A673 (cell line): Measurements from ENCODE around the gene KLHL26. TPM values are rescaled to one million over a fixed set of nuclear protein-coding genes. Genes with fewer than 3 reads are reported as not detected.

Experiments
- BruUV-seq: library from RNA; stranded (reverse); fragments of 400-500 nt; replicated peaks from 2 replicates; lab custom pipeline; 2021; lab: Mats Ljungman, UMichigan
- CTCF ChIA-PET: fragments of 300-600 bp; sonication (Branson Sonifier 250); formaldehyde crosslinking; loops from one replicate; lab custom pipeline; 2022; ENCODE audit warnings: antibody characterized with exemption; lab: Charles Lee
- POLR2A ChIA-PET: fragments of 300-600 bp; sonication (Branson Sonifier 250); formaldehyde crosslinking; loops from one replicate; lab custom pipeline; 2022; ENCODE audit warnings: antibody characterized with exemption; ENCODE audit not compliant: low non-redundant PET; lab: Charles Lee
- DNase-seq: peaks from one replicate; pipeline ENCODE4 v3.0.0-alpha.2; 2015; ENCODE audit warnings: low spot score
- H3K27ac ChIP-seq: fragments of 200-600 bp; sonication (generic); 2 replicates; pipeline ENCODE4 v1.5.1; 2016; ENCODE audit warnings: mixed run types, low read depth, mild to moderate bottlenecking, mixed read lengths, antibody characterized with exemption, low read length; ENCODE audit not compliant: poor library complexity, severe bottlenecking
- H3K27me3 ChIP-seq: fragments of 200-600 bp; sonication (generic); replicated peaks from 2 replicates; pipeline ENCODE4 v1.6.1; 2017; ENCODE audit warnings: mixed run types, low read depth, mild to moderate bottlenecking, mixed read lengths, antibody characterized with exemption, low read length; ENCODE audit not compliant: insufficient read depth, poor library complexity
- H3K36me3 ChIP-seq: fragments of 200-600 bp; sonication (generic); 2 replicates; pipeline ENCODE4 v1.6.1; 2016; ENCODE audit warnings: mixed run types, mild to moderate bottlenecking, mixed read lengths, antibody characterized with exemption, low read length; ENCODE audit not compliant: insufficient read depth, poor library complexity, severe bottlenecking
- H3K4me1 ChIP-seq: fragments of 200-600 bp; sonication (generic); 2 replicates; pipeline ENCODE4 v1.6.1; 2017; ENCODE audit warnings: mixed run types, mild to moderate bottlenecking, mixed read lengths, antibody characterized with exemption, low read length; ENCODE audit not compliant: insufficient read depth, poor library complexity, severe bottlenecking
- H3K4me3 ChIP-seq: fragments of 200-600 bp; sonication (generic); 2 replicates; pipeline ENCODE4 v1.5.1; 2016; ENCODE audit warnings: low read depth, mixed run types, mild to moderate bottlenecking, mixed read lengths, low read length; ENCODE audit not compliant: poor library complexity, severe bottlenecking
- H3K9me3 ChIP-seq: fragments of 200-600 bp; sonication (generic); 2 replicates; pipeline ENCODE4 v1.6.1; 2016; ENCODE audit warnings: mixed run types, low read depth, mild to moderate bottlenecking, mixed read lengths, antibody characterized with exemption, low read length; ENCODE audit not compliant: poor library complexity, severe bottlenecking
- EZH2 ChIP-seq: fragments of 200-600 bp; sonication (generic); IDR thresholded peaks from 2 replicates; pipeline ENCODE4 v1.6.1; 2017; ENCODE audit warnings: borderline replicate concordance, low read depth, mild to moderate bottlenecking, mixed read lengths, antibody characterized with exemption, low read length; ENCODE audit not compliant: poor library complexity, severe bottlenecking
- intact Hi-C: fragments of 100-400 bp; cut with micrococcal nuclease; formaldehyde crosslinking; loops from one replicate; pipeline ENCODE4 v1.10.0; 2022; ENCODE audit not compliant: unreplicated experiment
- total RNA-seq: library from RNA; stranded (reverse); gene quantifications from 2 replicates; pipeline ENCODE4 v1.2.3, GENCODE V29; 2021
- TF ChIP-seq, protein P1 (sequence below): fragments of 300-800, 200-600 bp; sonication (generic); conservative IDR thresholded peaks from 2 replicates; pipeline ENCODE4 v1.5.1; 2017; ENCODE audit warnings: low read depth, mild to moderate bottlenecking, antibody characterized with exemption, low read length, moderate library complexity, mixed read lengths

The KLHL26 gene
- total RNA-seq, 1 experiment from 2014 or later: 16.3 TPM

DNA sequence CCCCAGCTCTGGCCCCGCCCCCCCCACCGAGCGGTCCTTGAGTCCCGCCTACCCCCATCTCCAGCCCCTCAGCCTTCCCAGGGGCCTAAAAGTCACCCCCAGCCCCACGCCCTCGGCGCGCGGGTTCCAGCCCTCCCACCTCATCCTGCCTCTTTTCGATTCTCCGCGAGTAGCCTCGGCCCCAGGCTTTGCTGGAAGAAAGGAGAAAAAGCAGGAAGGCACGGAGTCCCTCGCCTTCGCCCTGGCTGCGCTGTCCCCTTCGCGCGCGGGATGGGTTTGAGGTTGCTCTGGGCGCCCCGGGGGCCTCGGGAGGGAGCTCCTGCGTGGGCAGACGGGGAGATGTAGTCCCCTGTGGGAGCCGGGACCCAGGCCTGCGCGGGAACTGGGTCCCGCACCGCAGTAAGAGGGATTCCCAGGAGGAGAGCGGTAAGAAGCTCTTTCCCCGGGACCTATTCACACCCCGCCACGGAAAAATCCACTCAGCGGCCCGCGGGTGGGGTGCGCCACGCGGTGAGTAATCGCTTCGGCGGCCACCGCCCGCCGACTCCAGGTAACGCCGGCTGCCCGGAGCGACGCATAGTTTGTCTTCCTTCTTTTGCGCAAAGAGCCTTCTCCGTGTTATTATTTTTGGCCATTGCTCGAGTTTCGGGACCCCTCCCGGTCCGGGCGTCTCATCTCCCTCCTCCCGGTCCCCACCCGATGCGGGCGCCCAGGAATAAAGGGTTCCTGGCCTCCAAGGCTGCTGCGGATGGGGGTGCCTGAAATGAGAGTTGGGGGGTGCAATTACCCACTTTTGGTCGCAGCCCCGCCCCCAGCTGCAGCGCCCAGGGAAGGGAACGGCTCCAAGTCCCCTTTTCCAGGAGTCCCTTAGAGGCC lies 29.4 kb upstream of the KLHL26 start:
- peak; percentile 71 for DNase-seq
- CTCF ChIA-PET: no interaction called here
- intact Hi-C loops: no loop called here
- Histone ChIP-seq H3K9me3 (no peaks in the 10 kb centered on the region), H3K27ac (peak overlapping the region; percentile 62), H3K27me3 (no peaks in the 10 kb centered on the region), H3K36me3 (no peaks in the 10 kb centered on the region), H3K4me3 (peak overlapping the region; percentile 53), H3K4me1 (peaks cover 65% of the 10 kb centered on the region)
- BruUV-seq: no TSS peak
- TF ChIP-seq, protein P1, sequence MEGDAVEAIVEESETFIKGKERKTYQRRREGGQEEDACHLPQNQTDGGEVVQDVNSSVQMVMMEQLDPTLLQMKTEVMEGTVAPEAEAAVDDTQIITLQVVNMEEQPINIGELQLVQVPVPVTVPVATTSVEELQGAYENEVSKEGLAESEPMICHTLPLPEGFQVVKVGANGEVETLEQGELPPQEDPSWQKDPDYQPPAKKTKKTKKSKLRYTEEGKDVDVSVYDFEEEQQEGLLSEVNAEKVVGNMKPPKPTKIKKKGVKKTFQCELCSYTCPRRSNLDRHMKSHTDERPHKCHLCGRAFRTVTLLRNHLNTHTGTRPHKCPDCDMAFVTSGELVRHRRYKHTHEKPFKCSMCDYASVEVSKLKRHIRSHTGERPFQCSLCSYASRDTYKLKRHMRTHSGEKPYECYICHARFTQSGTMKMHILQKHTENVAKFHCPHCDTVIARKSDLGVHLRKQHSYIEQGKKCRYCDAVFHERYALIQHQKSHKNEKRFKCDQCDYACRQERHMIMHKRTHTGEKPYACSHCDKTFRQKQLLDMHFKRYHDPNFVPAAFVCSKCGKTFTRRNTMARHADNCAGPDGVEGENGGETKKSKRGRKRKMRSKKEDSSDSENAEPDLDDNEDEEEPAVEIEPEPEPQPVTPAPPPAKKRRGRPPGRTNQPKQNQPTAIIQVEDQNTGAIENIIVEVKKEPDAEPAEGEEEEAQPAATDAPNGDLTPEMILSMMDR: no peak
- TF ChIP-seq EZH2: no peak
- POLR2A ChIA-PET: no interaction called here

- POLR2A ChIA-PET: no interaction called here
- BruUV-seq: no TSS peak
- Histone ChIP-seq H3K9me3 (no peaks in the 10 kb centered on the region), H3K36me3 (no peaks in the 10 kb centered on the region), H3K27ac (no peak overlapping the region), H3K4me3 (peak overlapping the region; percentile 53), H3K4me1 (peaks cover 65% of the 10 kb centered on the region), H3K27me3 (no peaks in the 10 kb centered on the region)
- CTCF ChIA-PET: no interaction called here
- TF ChIP-seq EZH2: no peak
- TF ChIP-seq, protein P1: no peak
- intact Hi-C loops: no loop called here
- no peak for DNase-seq
Measured at GRCh38 chr19:18608102-18608804, 28.6 kb upstream of the KLHL26 start.

- Histone ChIP-seq H3K4me3 (no peak overlapping the region), H3K27me3 (no peaks in the 10 kb centered on the region), H3K36me3 (no peaks in the 10 kb centered on the region), H3K27ac (no peak overlapping the region), H3K4me1 (peaks cover 62% of the 10 kb centered on the region), H3K9me3 (no peaks in the 10 kb centered on the region)
- BruUV-seq: no TSS peak
- DNase-seq: no peak
- ChIA-PET POLR2A (no interaction called here), CTCF (no interaction called here)
- intact Hi-C loops: no loop called here
- TF ChIP-seq, protein P1: no peak
- no peak for TF ChIP-seq EZH2
Measured at GRCh38 chr19:18608805-18609716, 27.8 kb upstream of the KLHL26 start.
